Endothelial cell (in vitro differentiated cells): ENCODE data around the gene EIF2A. TPM values are rescaled to one million over a fixed set of nuclear protein-coding genes. Genes with fewer than 3 reads are reported as not detected.

ENCODE experiments used
- DNase-seq: peaks from one replicate; pipeline ENCODE4 v3.0.0; 2021; ENCODE audit warnings: low spot score
- H3K27ac Mint-ChIP-seq: one replicate; pipeline ENCODE4 v1.8.0; 2021; ENCODE audit warnings: mixed read lengths, inconsistent platforms; ENCODE audit not compliant: unreplicated experiment
- H3K27me3 Mint-ChIP-seq: one replicate; pipeline ENCODE4 v1.8.0; 2021; ENCODE audit warnings: mild to moderate bottlenecking, moderate library complexity, mixed read lengths, inconsistent platforms; ENCODE audit not compliant: unreplicated experiment
- H3K36me3 Mint-ChIP-seq: one replicate; pipeline ENCODE4 v1.8.0; 2021; ENCODE audit warnings: mild to moderate bottlenecking, low read depth, mixed read lengths, inconsistent platforms; ENCODE audit not compliant: unreplicated experiment
- H3K4me1 Mint-ChIP-seq: one replicate; pipeline ENCODE4 v1.8.0; 2021; ENCODE audit warnings: mild to moderate bottlenecking, mixed read lengths, inconsistent platforms; ENCODE audit not compliant: unreplicated experiment
- H3K4me3 Mint-ChIP-seq: one replicate; pipeline ENCODE4 v1.8.0; 2021; ENCODE audit warnings: mild to moderate bottlenecking, mixed read lengths, inconsistent platforms; ENCODE audit not compliant: unreplicated experiment
- H3K9me3 Mint-ChIP-seq: one replicate; pipeline ENCODE4 v1.8.0; 2021; ENCODE audit warnings: mixed read lengths, inconsistent platforms; ENCODE audit not compliant: unreplicated experiment
- CTCF ChIP-seq: fragments of 200-600 bp; sonication (generic); IDR thresholded peaks from one replicate; pipeline ENCODE4 v1.5.0; 2021; ENCODE audit warnings: antibody characterized with exemption; ENCODE audit not compliant: unreplicated experiment
- total RNA-seq: library from RNA; stranded (reverse); fragmentation: NEBNext Ultra II Directional; extraction: Animal tissue kit (Norgen Biotek cat#: 25700); gene quantifications from one replicate; pipeline ENCODE4 v1.2.1, GENCODE V29; 2021; ENCODE audit not compliant: unreplicated experiment

Gene EIF2A
- total RNA-seq, 1 donor from 2014 or later = 68.8 TPM

GRCh38 chr3:150547045-150547741 is 606 bp downstream of the EIF2A start:
- Mint-ChIP-seq H3K4me3 (peak overlapping the region; percentile 99), H3K27ac (peak overlapping the region; percentile 97), H3K9me3 (no peaks in the 10 kb centered on the region), H3K27me3 (peaks cover 11% of the 10 kb centered on the region), H3K4me1 (peaks cover 25% of the 10 kb centered on the region), H3K36me3 (peaks cover 6% of the 10 kb centered on the region)
- no peak for TF ChIP-seq CTCF
- DNase-seq = no peak

- no peaks in the 10 kb centered on the region for H3K9me3 Mint-ChIP-seq
- no peaks in the 10 kb centered on the region for H3K27me3 Mint-ChIP-seq
- TF ChIP-seq CTCF = no peak
- no peaks in the 10 kb centered on the region for H3K4me1 Mint-ChIP-seq
- no peak for DNase-seq
- H3K4me3 Mint-ChIP-seq = no peak overlapping the region
- peaks cover 9% of the 10 kb centered on the region for H3K36me3 Mint-ChIP-seq
- H3K27ac Mint-ChIP-seq = no peak overlapping the region
Observed at GRCh38 chr3:150555859-150556436, 9.4 kb downstream of the EIF2A start.

- Mint-ChIP-seq H3K27me3 (no peaks in the 10 kb centered on the region), H3K4me3 (no peak overlapping the region), H3K4me1 (no peaks in the 10 kb centered on the region), H3K36me3 (peaks cover 9% of the 10 kb centered on the region), H3K27ac (no peak overlapping the region), H3K9me3 (no peaks in the 10 kb centered on the region)
- TF ChIP-seq CTCF = no peak
- DNase-seq = no peak
Observed at GRCh38 chr3:150556792-150557191, 10.2 kb downstream of the EIF2A start.

GRCh38 chr3:150557725-150558124 is 11.1 kb downstream of the EIF2A start:
- H3K27ac Mint-ChIP-seq = no peak overlapping the region
- H3K9me3 Mint-ChIP-seq = no peaks in the 10 kb centered on the region
- H3K4me3 Mint-ChIP-seq = no peak overlapping the region
- no peaks in the 10 kb centered on the region for H3K27me3 Mint-ChIP-seq
- peaks cover 5% of the 10 kb centered on the region for H3K36me3 Mint-ChIP-seq
- no peaks in the 10 kb centered on the region for H3K4me1 Mint-ChIP-seq
- no peak for TF ChIP-seq CTCF
- DNase-seq = no peak

GRCh38 chr3:150564243-150564642 is 17.7 kb downstream of the EIF2A start:
- Mint-ChIP-seq H3K36me3 (peaks cover 8% of the 10 kb centered on the region), H3K4me1 (no peaks in the 10 kb centered on the region), H3K27ac (no peak overlapping the region), H3K9me3 (no peaks in the 10 kb centered on the region), H3K27me3 (no peaks in the 10 kb centered on the region), H3K4me3 (no peak overlapping the region)
- no peak for DNase-seq
- no peak for TF ChIP-seq CTCF
